Measurements from ENCODE around the gene EYS. TPM values are rescaled to one million over a fixed set of nuclear protein-coding genes. Genes with fewer than 3 reads are reported as not detected.

The EYS gene
- total and polyA plus RNA-seq, 9 of the 15 experiments (the other 6 are each of a cell fraction or from before 2014, with no cell fraction given): 0.03 to 0.36 (median 0.10) TPM; not detected in 2

- TF ChIP-seq PRDM10 (IDR thresholded peaks at IDR 0.05; ENCODE audit: partially characterized antibody) (no peak), HLTF (IDR thresholded peaks at IDR 0.05) (no peak), SAFB2 (IDR thresholded peaks at IDR 0.05; ENCODE audit: borderline replicate concordance, low read depth, low read length, severe bottlenecking) (no peak), PHB2 (IDR thresholded peaks at IDR 0.05; ENCODE audit: low read depth) (no peak), THRAP3 (IDR thresholded peaks at IDR 0.05; ENCODE audit: borderline replicate concordance) (no peak), ZNF668 (CRISPR knock-in tag; IDR thresholded peaks at IDR 0.05) (no peak), ZNF449 (CRISPR knock-in tag; IDR thresholded peaks at IDR 0.05) (no peak)
Measured at GRCh38 chr6:63716169-63716568, 1990.9 kb downstream of the EYS start (continued).

- FAIRE-seq: no peak
- Histone ChIP-seq H2AFZ (ENCODE audit: low read depth, low read length) (no peak overlapping the region), H3K9me1 (ENCODE audit: control insufficient read depth, insufficient read depth, low read length) (no peaks in the 10 kb centered on the region), H3K36me3 (ENCODE audit: control insufficient read depth, insufficient read depth, low read length) (peaks cover 43% of the 10 kb centered on the region), H3K79me2 (ENCODE audit: control insufficient read depth, insufficient read depth, low read length) (no peaks in the 10 kb centered on the region), H3K9me3 (replicated peaks; ENCODE audit: control insufficient read depth, insufficient read depth, low read depth, low read length) (no peaks in the 10 kb centered on the region), H3K27me3 (ENCODE audit: control insufficient read depth in 2 of 2, insufficient read depth in 2 of 2, low read length in 2 of 2) (no peaks in the 10 kb centered on the region), H3K4me2 (ENCODE audit: insufficient read depth, low read length) (no peak overlapping the region), H3K4me1 (replicated peaks in 1 of 2; ENCODE audit: control insufficient read depth in 2 of 2, insufficient read depth in 2 of 2, low read length in 2 of 2) (no peaks in the 10 kb centered on the region), H3K27ac (ENCODE audit: extremely low read depth, low read depth, low read length) (no peak overlapping the region), H3K4me3 (no peak overlapping the region), H4K20me1 (replicated peaks; ENCODE audit: control insufficient read depth, insufficient read depth, low read length) (no peaks in the 10 kb centered on the region), H3K9ac (ENCODE audit: insufficient read depth in 1 of 2, low read depth in 2 of 2, low read length in 2 of 2) (no peak overlapping the region)
- intact Hi-C loops (cut with micrococcal nuclease): no loop called here
- ChIA-PET POLR2A (no interaction called here), CTCF (ENCODE audit: low intra/inter-chr PET ratio) (no interaction called here)
- ATAC-seq: no peak
- in situ Hi-C loops (cut with MboI): no loop called here
- DNase-seq (ENCODE audit: extremely low read depth in 1 of 4, low spot score in 3 of 4): no peak
- no TSS peak for BruUV-seq (replicated peaks)
- no peak for TF ChIP-seq BDP1 (IDR thresholded peaks at IDR 0.05; ENCODE audit: insufficient read depth, insufficient read length)
- TF ChIP-seq KLF6 (CRISPR knock-in tag; IDR thresholded peaks at IDR 0.05; ENCODE audit: borderline replicate concordance): no peak
- TF ChIP-seq ZEB2 (IDR thresholded peaks at IDR 0.05): no peak
- no peak for TF ChIP-seq ZNF124 (CRISPR knock-in tag; IDR thresholded peaks at IDR 0.05)
- TF ChIP-seq KLF10 (CRISPR knock-in tag; IDR thresholded peaks at IDR 0.05): no peak
- no peak for TF ChIP-seq ELK3 (CRISPR knock-in tag; IDR thresholded peaks at IDR 0.05)
- TF ChIP-seq ARID3B (CRISPR knock-in tag; IDR thresholded peaks at IDR 0.05; ENCODE audit: borderline replicate concordance): no peak
- no peak for TF ChIP-seq STAT5A (IDR thresholded peaks at IDR 0.05; ENCODE audit: borderline replicate concordance, low read length)
Measured at GRCh38 chr6:63714091-63714490, 1992.9 kb downstream of the EYS start.
